HL-60 (cell line): Measurements from ENCODE around the gene TUBD1.
"Not testable (repeated sequence)": the region's sequence is repeated elsewhere in the genome, so short reads cannot be mapped to it uniquely, and the experiment has no call there.

ENCODE experiments used
- DNase-seq, 2 experiments: peaks; one replicate each; pipeline ENCODE4 v3.0.0-alpha.2; 2010 to 2020; ENCODE audit warnings: low read depth in 1 of 2, low spot score in 1 of 2
- H3K27ac ChIP-seq: fragments of 250-450 bp; sonication (Bioruptor Pico); replicated peaks from 2 replicates; pipeline ENCODE4 v1.5.1; 2020; ENCODE audit warnings: mild to moderate bottlenecking, moderate library complexity
- H3K27me3 ChIP-seq: fragments of 250-450 bp; sonication (Bioruptor Pico); 2 replicates; pipeline ENCODE4 v1.5.1; 2021; ENCODE audit warnings: mild to moderate bottlenecking, moderate library complexity; ENCODE audit not compliant: insufficient read depth, poor library complexity, severe bottlenecking
- H3K4me3 ChIP-seq: replicated peaks from 2 replicates; pipeline ENCODE4 v1.5.1; 2011; ENCODE audit warnings: mild to moderate bottlenecking, control low read depth, low read length; ENCODE audit not compliant: insufficient read depth
- CTCF ChIP-seq: IDR thresholded peaks from one replicate; pipeline ENCODE4 v1.5.1; 2011; ENCODE audit warnings: low read length, control low read depth, inconsistent platforms; ENCODE audit not compliant: insufficient read depth
- GABPA ChIP-seq: IDR thresholded peaks from 2 replicates; pipeline ENCODE4 v1.6.1; 2012; ENCODE audit warnings: low read depth
- POLR2AphosphoS5 ChIP-seq: IDR thresholded peaks from 2 replicates; pipeline ENCODE4 v1.6.1; 2012; ENCODE audit warnings: low read depth
- REST ChIP-seq: IDR thresholded peaks from 2 replicates; pipeline ENCODE4 v1.6.1; 2012; ENCODE audit warnings: low read depth; ENCODE audit not compliant: insufficient replicate concordance
- SPI1 ChIP-seq: IDR thresholded peaks from 2 replicates; pipeline ENCODE4 v1.6.1; 2012; ENCODE audit warnings: low read depth, mild to moderate bottlenecking, borderline replicate concordance
- long read RNA-seq: library from polyadenylated mRNA; unstranded; transcript quantifications from one replicate; pipeline ENCODE4 v2.0.0, GENCODE V29; 2020

The TUBD1 gene
- long read RNA-seq, transcript TUBD1-201 (9 exons, 2,490 nt): major isoform, 9 of 37 reads
- long read RNA-seq, partial matches to known transcripts: 0 of 37 reads
- long read RNA-seq, other reads (novel, unspliced or antisense): 22 of 37 reads

DNA sequence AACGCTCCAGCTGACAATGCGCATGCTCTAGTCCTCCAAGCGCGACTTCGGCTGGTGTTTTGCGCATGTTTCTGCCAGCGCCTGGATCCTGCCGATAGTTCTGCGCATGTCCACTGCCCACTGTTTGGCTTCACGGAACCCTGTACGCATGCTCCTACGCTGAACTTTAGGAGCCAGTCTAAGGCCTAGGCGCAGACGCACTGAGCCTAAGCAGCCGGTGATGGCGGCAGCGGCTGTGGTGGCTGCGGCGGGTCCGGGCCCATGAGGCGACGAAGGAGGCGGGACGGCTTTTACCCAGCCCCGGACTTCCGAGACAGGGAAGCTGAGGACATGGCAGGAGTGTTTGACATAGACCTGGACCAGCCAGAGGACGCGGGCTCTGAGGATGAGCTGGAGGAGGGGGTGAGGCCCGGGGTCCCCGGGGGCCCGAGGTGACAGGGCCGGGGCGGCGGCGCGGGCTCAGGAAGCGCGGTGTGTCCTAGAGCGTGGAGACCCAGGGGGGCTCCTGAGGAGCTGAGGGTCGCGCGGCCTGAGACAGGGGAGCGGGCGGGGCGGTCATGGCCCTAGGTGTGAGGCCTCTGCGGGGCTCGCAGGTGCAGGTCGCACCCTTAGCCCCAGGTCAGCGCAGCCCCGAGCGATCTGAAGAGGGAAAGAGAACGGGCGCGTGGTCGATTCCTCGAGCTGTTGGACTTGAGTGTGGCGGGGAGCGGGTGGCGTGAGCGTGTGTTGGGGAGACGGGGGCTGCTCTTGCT is at the start of gene TUBD1, which contains the start of gene RPS6KB1:
TSS of gene TUBD1 (minus strand) at position 20 of the 752 bp plus-strand sequence. CDS start 1,941 bp downstream, outside the sequence.
TSS of gene RPS6KB1 (plus strand) at position 198 of the 752 bp plus-strand sequence. CDS start at position 262, 64 bp downstream.
- H3K27me3 ChIP-seq: no peaks in the 10 kb centered on the region
- peak; percentile 98 to 99 for DNase-seq
- peak within 1 kb of the TSS; percentile 99 for H3K4me3 ChIP-seq
- H3K27ac ChIP-seq: peak within 1 kb of the TSS; percentile 85
- TF ChIP-seq POLR2AphosphoS5 (peak; percentile 94), GABPA (no peak), SPI1 (no peak), CTCF (no peak), REST (peak; percentile 61)

DNA sequence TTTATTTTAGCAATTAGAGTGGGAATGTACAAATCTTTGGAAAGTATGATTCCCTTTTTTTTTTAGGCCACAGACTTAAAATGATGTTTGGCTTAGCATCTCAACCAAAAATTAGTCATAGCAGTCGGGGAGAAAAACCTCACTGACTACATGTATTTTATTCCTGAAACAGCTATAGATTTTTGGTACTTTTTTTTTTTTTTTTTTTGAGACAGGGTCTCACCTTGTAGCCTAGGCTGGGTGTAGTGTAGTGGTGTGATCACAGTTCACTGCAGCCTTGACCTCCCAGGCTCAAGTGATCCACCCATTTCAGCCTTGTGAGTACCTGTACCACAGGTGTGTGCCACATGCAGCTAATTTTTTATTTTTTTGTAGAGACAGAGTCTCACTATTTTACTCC is 48.4 kb upstream of the TUBD1 start:
- Histone ChIP-seq H3K27ac (no peak overlapping the region), H3K27me3 (no peaks in the 10 kb centered on the region), H3K4me3 (no peak overlapping the region)
- no peak for TF ChIP-seq SPI1
- no peak for TF ChIP-seq GABPA
- no peak for TF ChIP-seq POLR2AphosphoS5
- TF ChIP-seq REST: no peak
- no peak for TF ChIP-seq CTCF
- DNase-seq: no peak

- not testable (repeated sequence) for H3K4me3 ChIP-seq, DNase-seq, H3K27me3 ChIP-seq, H3K27ac ChIP-seq
These were observed 48.0 kb upstream of the TUBD1 start for GRCh38 chr17:59940697-59941096.

DNA sequence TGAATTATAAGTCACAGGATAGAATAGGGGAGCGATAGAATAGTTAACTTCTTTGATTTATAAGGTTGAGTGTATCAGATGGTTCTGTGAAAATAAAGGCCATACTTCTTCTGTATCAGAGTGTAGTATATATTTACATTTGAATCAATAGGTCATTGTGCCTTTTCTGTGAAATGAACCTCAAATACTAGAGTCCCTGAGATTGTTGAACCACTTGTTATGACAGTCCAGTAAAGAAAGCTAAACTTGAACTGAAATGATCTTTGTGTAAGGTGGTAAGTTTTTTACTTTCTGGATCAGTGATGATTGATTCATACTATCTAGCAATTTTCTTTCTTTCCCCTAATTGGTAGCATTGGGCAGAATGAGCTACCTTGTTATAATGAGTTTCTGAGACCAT is 40.6 kb upstream of the TUBD1 start:
- H3K27ac ChIP-seq, H3K4me3 ChIP-seq, DNase-seq, H3K27me3 ChIP-seq: not testable (repeated sequence)

- H3K27me3 ChIP-seq, H3K27ac ChIP-seq, H3K4me3 ChIP-seq: not testable (repeated sequence)
- peak in 1 of 2 experiments; percentile 48 for DNase-seq
These were observed 38.0 kb upstream of the TUBD1 start for GRCh38 chr17:59930768-59931167.

DNA sequence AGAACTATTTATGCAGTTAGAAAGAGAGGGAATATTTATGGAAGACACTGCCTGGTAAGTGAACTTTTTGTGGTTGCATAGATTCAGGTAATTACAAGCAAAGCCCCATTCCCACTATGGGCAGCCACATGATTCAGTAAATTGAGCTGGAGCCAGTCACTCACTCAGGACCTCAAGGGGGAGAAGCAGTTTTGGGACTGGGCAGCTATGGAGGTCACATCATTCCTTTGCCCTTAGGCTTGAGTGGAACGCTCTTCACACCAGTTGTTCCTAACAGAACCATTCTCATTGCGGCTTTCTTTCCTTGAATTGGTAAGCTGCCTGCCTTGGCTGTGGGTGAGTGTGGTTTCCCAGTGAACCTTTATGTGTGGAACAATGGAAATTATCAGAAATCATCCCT is 37.4 kb upstream of the TUBD1 start:
- not testable (repeated sequence) for H3K27me3 ChIP-seq, H3K4me3 ChIP-seq, DNase-seq, H3K27ac ChIP-seq

DNA sequence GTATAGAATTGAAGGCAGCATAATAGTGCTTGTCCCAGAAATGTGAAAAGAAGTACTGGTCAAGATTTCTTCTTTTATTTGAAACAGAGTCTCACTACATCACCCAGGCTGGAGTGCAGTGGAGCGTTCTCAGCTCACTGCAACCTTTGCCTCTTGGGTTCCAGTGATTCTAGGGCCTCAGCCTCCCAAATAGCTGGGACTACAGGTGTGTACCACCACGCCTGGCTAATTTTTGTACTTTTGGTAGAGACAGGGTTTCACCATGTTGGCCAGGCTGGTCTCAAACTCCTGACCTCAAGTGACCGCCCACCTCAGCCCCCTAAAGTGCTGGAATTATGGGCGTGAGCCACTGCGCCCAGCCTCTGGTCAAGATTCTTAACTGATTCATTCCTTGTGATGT is 27.9 kb upstream of the TUBD1 start:
- H3K27ac ChIP-seq, H3K27me3 ChIP-seq, H3K4me3 ChIP-seq, DNase-seq: not testable (repeated sequence)
